GM19452 (cell line): Measurements from ENCODE around the gene PAX7.
"Not testable (repeated sequence)": the region's sequence is repeated elsewhere in the genome, so short reads cannot be mapped to it uniquely, and the experiment has no call there.

ENCODE experiments used
- ATAC-seq: cut with Tn5 transposase; IDR thresholded peaks from one replicate; pipeline ENCODE4 v1.9.1; 2021; ENCODE audit not compliant: unreplicated experiment

The PAX7 gene

GRCh38 chr1:18724801-18725200, 94.2 kb downstream of the PAX7 start:
- ATAC-seq: no peak

DNA sequence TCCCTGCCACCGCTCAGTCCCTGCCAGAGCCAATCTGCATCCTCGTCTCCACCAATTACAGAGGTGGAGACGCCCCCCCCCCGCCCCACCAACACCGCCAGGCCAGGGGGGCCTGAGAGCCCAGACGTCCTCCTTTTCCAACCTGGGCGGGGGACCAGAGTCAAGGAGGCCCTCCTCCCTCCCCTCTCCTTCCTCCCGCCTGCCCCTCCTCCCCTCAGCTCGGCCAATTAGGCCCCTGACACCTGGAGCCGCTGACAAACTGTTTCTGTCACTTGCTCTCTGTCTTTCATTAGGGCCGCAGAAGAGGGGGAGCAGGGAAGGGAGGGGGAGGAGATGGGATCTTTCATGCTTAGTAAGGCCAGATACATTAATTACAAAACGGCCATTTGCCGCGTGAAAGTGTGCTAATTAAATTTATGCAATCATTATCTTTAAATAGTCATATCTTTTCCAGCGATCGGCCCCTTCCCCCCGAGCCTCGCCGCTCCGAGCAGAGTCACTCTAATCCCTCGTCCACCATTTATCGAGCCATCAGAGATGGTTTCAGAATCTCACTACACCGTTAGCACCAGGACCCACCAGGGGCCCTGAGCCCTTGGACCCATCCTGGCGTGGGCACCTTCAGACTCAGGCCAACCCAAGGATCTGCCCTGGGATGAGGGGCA, 94.7 kb downstream of the PAX7 start:
- ATAC-seq: no peak

GRCh38 chr1:18726368-18726767, 95.7 kb downstream of the PAX7 start:
- no peak for ATAC-seq

DNA sequence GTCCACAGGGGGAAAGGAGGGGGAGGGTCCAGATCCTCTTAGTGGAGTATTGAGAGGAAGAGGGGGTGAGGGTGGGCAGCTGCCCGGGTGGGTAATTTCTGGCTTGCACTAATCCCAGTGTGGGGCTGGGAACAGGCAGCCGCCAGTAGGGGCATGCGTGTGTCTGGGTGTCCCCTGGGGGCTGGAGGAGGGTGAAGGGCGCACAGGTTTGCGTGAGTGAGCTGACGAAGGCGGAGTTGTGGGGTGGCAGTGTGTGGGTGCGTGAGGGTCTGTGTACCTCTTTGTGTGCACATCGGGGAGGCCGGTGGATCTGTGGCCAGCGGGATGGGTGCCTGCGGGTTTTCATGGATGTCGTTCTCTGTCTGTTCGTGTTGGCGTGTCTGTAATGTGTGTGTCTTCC, 97.3 kb downstream of the PAX7 start:
- no peak for ATAC-seq

DNA sequence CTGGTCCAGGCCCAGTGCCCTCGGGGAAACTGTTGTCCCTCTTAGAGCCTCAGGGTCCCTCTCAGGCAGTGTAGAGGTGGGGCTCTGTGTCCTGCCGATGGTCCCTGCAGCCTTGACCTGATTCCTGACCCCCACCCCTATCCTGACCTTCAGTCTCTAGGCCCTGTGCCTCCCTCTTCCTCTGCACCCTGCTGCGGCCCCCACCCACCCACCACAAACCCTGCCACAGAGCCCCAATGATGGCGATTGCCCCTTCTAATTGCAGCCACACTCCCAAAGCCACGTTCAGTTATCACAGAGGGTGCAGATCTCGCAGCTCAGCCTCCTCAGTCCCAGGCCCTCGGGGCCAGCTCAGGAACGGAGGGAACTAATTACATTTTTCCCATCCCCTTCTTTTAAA, 99.7 kb downstream of the PAX7 start:
- no peak for ATAC-seq

DNA sequence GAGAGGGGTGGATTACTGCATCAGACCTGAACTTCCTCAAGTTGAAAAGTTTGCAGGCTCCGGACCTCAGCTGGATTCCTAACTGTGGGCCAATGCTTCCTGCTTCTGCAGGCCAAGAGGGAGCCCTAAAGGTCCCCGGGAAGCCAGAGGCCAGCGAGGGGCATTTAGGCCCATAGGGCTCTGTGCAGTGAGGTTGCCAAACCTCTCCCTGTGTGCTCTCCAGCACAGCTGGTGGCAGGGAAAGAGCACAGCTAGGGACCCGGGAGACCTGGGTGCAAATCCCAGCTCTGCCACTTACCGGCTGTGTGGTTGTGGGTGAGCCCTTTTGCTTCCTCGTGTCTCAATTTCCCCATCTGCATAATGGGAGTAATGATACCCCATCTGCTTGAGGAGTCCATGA, 100.5 kb downstream of the PAX7 start:
- no peak for ATAC-seq

- no peak for ATAC-seq
These were observed 101.1 kb downstream of the PAX7 start for GRCh38 chr1:18731591-18732235.

DNA sequence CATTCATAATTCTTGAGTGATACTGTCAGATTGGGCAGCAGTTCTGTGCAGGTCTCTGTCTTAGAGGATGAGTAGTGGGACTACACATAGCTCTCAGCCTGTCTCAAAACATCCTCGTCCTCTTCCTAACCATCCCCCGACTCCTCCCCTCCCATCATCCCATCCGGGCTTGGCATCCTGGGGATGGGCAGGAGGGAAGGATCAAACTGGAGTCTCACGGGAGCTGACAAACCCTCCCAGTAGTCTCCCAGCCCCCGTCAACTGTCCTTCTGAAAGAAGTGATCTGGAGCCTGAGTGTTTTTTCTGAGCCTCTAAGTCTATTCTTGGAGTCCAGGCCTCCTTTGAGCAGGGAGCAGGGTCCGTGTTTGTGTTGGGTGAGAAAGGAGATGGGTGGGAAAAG, 102.0 kb downstream of the PAX7 start:
- no peak for ATAC-seq

DNA sequence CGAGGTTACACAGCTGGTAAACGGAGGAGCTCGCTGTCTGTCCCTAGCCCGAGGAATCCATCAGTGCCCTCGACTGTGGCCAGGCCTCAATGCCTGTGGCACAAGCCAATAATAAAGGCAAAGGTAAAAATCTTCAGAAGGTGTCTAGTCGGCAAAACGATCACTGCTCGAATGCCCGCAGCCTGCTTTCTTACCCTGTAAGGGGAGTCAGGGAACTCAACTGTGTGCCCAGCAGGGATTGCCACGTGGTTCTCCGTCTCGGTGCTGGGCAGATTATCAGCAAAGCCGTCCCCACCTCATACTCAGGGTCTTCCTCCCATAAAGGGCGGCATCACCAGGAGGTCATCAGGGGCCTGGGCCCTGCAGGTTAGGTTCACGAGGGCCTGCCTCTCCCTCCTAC, 103.4 kb downstream of the PAX7 start:
- ATAC-seq: no peak

GRCh38 chr1:18734461-18735223, 104.0 kb downstream of the PAX7 start:
- no peak for ATAC-seq

DNA sequence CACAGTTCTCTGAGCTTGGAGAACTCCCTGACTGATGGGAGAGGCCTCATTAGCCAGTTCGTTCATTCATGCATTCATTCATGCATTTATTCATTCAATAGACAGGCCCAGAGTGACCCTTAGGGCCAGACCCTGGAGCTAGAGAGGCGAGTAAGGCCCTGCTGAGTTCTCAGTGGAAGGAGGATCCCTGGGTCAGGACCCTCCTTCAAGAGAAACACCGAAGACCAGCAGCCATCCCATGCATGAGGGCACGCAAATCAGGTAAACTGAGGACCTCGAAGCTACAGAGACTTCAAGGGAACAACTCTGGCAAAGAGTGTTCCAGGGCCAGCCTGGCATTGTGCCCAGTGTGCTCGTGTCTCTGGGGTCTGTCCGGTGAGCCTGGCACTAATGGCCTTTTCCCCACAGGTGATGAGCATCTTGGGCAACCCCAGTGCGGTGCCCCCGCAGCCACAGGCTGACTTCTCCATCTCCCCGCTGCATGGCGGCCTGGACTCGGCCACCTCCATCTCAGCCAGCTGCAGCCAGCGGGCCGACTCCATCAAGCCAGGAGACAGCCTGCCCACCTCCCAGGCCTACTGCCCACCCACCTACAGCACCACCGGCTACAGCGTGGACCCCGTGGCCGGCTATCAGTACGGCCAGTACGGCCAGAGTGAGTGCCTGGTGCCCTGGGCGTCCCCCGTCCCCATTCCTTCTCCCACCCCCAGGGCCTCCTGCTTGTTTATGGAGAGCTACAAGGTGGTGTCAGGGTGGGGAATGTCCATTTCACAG, 104.8 kb downstream of the PAX7 start:
- ATAC-seq: no peak

DNA sequence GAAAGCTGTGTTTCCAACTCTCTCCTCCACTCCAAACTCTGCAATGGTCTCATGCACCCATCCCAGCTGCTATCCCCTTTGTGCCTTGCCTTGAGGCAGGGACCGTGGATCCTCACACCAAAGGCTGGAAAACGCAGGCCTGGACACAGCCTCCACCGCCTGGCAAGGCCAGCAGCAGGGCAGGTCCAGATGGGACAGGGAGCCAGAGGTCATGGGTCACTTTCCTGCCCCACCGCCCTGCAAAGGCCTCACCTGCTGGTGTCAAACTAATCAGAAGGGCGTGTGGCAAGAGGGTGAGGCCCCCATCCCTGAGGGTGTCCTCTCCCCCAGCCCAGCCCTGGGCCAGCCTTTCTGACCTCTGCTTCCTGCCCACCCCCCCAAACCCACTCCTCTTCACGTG, 106.3 kb downstream of the PAX7 start:
- no peak for ATAC-seq

GRCh38 chr1:18738126-18738525, 107.5 kb downstream of the PAX7 start:
- ATAC-seq: no peak

DNA sequence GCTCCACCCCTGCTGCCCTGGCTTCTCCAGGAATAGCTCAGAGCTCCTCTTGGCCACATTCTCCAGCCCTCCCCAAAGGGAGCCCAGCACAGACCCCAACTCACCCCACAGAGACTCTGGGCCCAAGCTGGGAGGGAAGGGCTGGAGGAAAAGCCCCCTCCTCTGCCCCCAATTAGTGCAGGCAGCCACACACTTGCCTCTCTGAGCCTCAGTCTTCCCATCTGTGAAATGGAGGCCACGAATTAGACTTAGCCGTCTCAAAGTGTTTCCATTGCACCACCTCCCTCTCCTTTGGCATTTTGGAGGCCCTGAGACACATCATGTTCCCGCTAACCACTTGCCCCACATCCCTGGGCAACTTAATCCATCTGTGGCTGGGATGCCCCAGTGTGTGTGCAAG, 108.0 kb downstream of the PAX7 start:
- no peak for ATAC-seq

- no peak for ATAC-seq
These were observed 108.8 kb downstream of the PAX7 start for GRCh38 chr1:18739408-18739807.

DNA sequence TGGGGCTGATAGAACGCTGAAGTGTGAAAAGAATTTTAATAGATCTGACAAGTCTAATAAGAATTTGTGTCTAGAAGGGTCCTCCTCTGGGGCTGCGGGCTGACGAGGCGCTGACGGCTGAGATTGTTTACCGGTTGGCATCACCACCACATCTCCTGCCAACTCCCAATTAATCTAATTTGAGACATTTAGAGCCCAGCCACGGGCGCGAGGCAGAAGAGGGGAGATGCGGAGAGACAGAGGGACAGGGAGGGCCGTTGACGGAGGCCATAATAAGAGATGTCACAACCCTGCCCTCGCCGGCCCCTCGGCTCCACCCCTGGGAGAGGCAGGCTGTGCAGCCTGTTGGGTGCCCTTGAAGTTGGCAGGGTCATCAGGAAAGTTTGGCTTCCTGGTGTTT, 109.3 kb downstream of the PAX7 start:
- ATAC-seq: no peak

- ATAC-seq: no peak
These were observed 110.0 kb downstream of the PAX7 start for GRCh38 chr1:18740617-18741016.

- no peak for ATAC-seq
These were observed 112.6 kb downstream of the PAX7 start for GRCh38 chr1:18743233-18743632.

DNA sequence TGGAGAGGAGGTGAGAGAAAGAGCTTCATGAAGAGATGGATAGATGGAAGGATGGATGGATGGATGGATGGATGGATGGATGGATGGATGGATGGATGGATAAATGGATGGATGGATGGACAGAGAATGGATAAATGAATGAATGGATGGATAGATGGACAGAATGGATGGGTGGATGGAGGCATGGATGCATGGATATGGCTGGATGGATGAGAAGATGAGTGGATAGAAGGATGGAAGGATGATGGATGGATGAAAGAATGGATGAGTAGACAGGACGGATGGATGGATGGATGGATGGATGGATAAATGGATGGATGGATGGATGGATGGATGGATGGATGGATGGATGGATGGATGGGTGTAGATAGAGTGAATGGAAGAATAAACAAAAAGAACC, 113.7 kb downstream of the PAX7 start:
- ATAC-seq: not testable (repeated sequence)

- no peak for ATAC-seq
These were observed 116.3 kb downstream of the PAX7 start for GRCh38 chr1:18746981-18747380.

- ATAC-seq: no peak
These were observed 117.0 kb downstream of the PAX7 start for GRCh38 chr1:18747671-18748070.

DNA sequence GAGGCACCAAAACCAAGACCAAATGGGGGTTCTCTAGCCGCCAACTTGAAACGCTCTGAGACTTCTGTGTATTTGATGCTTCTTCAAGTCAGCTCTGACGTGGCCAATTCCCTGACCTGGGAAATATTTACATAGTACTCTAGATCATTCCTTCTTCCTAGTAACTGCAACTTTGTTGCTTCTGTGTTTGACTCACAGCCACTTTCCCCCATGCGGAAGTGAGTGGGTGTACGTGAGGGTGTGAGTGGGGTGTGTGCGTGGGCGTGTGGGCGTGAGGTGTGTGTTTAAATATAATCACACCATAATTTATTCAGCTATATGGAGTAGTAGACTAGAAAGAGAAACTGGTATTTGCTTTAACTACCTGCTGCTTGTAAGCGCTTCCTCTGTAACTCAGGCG, 117.8 kb downstream of the PAX7 start:
- ATAC-seq: no peak
